CD8-positive, alpha-beta memory T cell (primary cell): Measurements from ENCODE around the gene CCDC7. TPM values are rescaled to one million over a fixed set of nuclear protein-coding genes. Genes with fewer than 3 reads are reported as not detected.
A peak's percentile ranks its signal among the peaks of the same experiment; 100 is the strongest.
"Not testable (repeated sequence)": the region's sequence is repeated elsewhere in the genome, so short reads cannot be mapped to it uniquely, and the experiment has no call there.

Source experiments
- CTCF ChIA-PET: fragments of 350-600 bp; sonication (Branson Sonifier 250); formaldehyde crosslinking; loops from one replicate; lab custom pipeline; 2021; ENCODE audit warnings: antibody characterized with exemption; lab: Charles Lee
- POLR2A ChIA-PET: fragments of 350-600 bp; sonication (Branson Sonifier 250); formaldehyde crosslinking; loops from one replicate; lab custom pipeline; 2021; ENCODE audit warnings: antibody characterized with exemption; lab: Charles Lee
- DNase-seq, 5 donors: peaks; one replicate each; pipeline versions ENCODE4 v3.0.0 to v3.0.0-alpha.2; 2020 to 2022; ENCODE audit warnings: mixed read lengths in 1 of 5
- H3K27ac ChIP-seq: one replicate; pipeline ENCODE4 v1.7.0; 2013; ENCODE audit warnings: low read depth, mild to moderate bottlenecking, low read length, moderate library complexity
- H3K27me3 ChIP-seq: 2 replicates; pipeline ENCODE4 v1.7.0; 2013; ENCODE audit warnings: low read length, mild to moderate bottlenecking; ENCODE audit not compliant: insufficient read depth, poor library complexity, severe bottlenecking
- H3K36me3 ChIP-seq: 2 replicates; pipeline ENCODE4 v1.7.0; 2013; ENCODE audit warnings: mild to moderate bottlenecking, low read length, moderate library complexity; ENCODE audit not compliant: insufficient read depth
- H3K4me1 ChIP-seq: 2 replicates; pipeline ENCODE4 v1.7.0; 2013; ENCODE audit warnings: mild to moderate bottlenecking, low read length, moderate library complexity; ENCODE audit not compliant: insufficient read depth
- H3K4me3 ChIP-seq: 2 replicates; pipeline ENCODE4 v1.7.0; 2013; ENCODE audit warnings: mild to moderate bottlenecking, low read length
- H3K9me3 ChIP-seq: 2 replicates; pipeline ENCODE4 v1.7.0; 2013; ENCODE audit warnings: mild to moderate bottlenecking, low read length
- H3K27ac Mint-ChIP-seq, 8 donors: one replicate each; pipeline ENCODE4 v1.8.0; 2020 to 2021; ENCODE audit warnings: mixed read lengths in 8 of 8, mild to moderate bottlenecking in 6 of 8, inconsistent platforms in 3 of 8, moderate library complexity in 3 of 8
- H3K27me3 Mint-ChIP-seq, 2 donors: one replicate each; pipeline ENCODE4 v1.8.0; 2020 to 2021; ENCODE audit warnings: mixed read lengths in 2 of 2, mild to moderate bottlenecking in 1 of 2, moderate library complexity in 1 of 2
- H3K36me3 Mint-ChIP-seq, 3 donors: one replicate each; pipeline ENCODE4 v1.8.0; 2020 to 2021; ENCODE audit warnings: mixed read lengths in 3 of 3, inconsistent platforms in 1 of 3, mild to moderate bottlenecking in 1 of 3
- H3K4me1 Mint-ChIP-seq, 3 donors: one replicate each; pipeline ENCODE4 v1.8.0; 2020 to 2021; ENCODE audit warnings: mixed read lengths in 3 of 3, inconsistent platforms in 1 of 3, mild to moderate bottlenecking in 1 of 3
- H3K4me3 Mint-ChIP-seq, 7 donors: one replicate each; pipeline ENCODE4 v1.8.0; 2020 to 2021; ENCODE audit warnings: mixed read lengths in 7 of 7, mild to moderate bottlenecking in 6 of 7, moderate library complexity in 4 of 7, inconsistent platforms in 2 of 7
- H3K9me3 Mint-ChIP-seq, 5 donors: one replicate each; pipeline ENCODE4 v1.8.0; 2020 to 2022; ENCODE audit warnings: mixed read lengths in 5 of 5, mild to moderate bottlenecking in 3 of 5, moderate library complexity in 2 of 5, inconsistent platforms in 1 of 5
- polyA plus RNA-seq: library from polyadenylated mRNA; unstranded; fragments of 300-500 nt; fragmentation: Illumina TruSeq; gene quantifications from one replicate; pipeline ENCODE4 v1.2.3, GENCODE V29; 2021
- total RNA-seq, 2 experiments: library from RNA; stranded (reverse); gene quantifications; one replicate each; pipeline ENCODE4 v1.2.3, GENCODE V29; 2021

The CCDC7 gene
- total and polyA plus RNA-seq, 3 experiments from 2014 or later = 11.6 to 12.2 (median 12.1) TPM

DNA sequence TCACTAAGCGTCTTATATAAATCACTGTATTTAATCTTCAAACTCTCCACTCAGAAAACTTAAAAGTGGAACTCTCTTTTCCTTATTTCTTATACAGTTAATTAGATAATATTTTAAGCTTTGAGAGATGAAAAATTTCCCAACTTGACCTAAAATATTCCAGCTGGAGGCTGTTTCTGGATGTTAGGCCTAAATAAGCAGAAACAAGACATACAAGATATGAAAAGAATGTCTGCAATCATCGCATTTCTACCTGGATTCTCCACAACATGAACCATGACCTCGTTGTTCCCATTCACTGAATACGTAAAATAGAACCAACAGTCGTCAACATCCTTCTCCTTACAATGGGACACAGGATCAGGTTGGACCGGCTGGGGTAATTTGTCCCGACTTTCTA, 464.0 kb downstream of the CCDC7 start:
- DNase-seq, H3K4me3 ChIP-seq, H3K4me1 ChIP-seq, H3K4me3 Mint-ChIP-seq, H3K9me3 ChIP-seq, POLR2A ChIA-PET, H3K27me3 Mint-ChIP-seq, H3K27ac ChIP-seq, H3K27ac Mint-ChIP-seq, CTCF ChIA-PET, H3K9me3 Mint-ChIP-seq, H3K27me3 ChIP-seq: not testable (repeated sequence)
- peaks cover 32 to 81% (median 49%) of the 10 kb centered on the region in 3 donors for H3K36me3 Mint-ChIP-seq
- peaks cover 11% of the 10 kb centered on the region for H3K36me3 ChIP-seq
- H3K4me1 Mint-ChIP-seq = peaks cover 25 to 26% (median 26%) of the 10 kb centered on the region in 3 donors

DNA sequence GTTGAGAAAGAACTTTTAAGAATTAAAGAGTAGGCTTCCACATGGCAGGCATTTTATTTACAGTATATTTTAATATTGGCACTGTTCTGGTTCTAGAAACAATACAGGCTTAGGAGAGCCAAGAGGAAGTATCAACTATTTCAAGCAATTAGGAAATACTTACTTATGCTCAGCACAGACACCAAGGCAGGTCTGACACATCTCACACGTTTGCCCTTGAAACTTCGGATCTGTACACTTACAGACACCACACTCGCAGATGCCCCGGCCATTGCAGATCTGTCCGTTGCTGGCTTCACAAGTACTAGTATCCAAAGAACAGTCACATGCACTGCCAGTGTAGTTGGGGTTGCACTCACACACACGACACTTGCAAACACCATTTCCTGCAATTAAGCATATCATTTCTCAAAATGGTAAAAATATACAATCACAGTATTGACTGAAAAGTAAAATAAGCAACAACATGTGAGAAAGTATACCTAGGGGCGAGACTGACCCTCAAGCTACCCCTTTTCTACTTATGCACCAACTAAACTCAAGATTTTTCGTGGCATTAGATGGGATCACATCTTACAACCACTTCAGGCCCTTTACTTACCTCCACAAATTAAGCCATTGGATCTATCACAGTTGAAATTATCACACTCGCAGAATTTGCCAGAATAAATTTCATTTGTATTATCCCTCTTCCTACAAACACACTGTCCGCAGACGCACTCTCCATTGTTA, 465.5 kb downstream of the CCDC7 start:
- no peaks in the 10 kb centered on the region for H3K27me3 ChIP-seq
- H3K4me1 ChIP-seq = no peaks in the 10 kb centered on the region
- no peak overlapping the region for H3K27ac ChIP-seq
- POLR2A ChIA-PET = no interaction called here
- Mint-ChIP-seq H3K36me3 (peaks cover 44 to 82% (median 53%) of the 10 kb centered on the region in 3 donors), H3K27me3 (peaks cover 0 to 2% of the 10 kb centered on the region in 2 donors), H3K27ac (peak overlapping the region in 1 of 8 donors; percentile 14), H3K4me3 (no peak overlapping the region), H3K4me1 (peaks cover 29 to 34% (median 31%) of the 10 kb centered on the region in 3 donors), H3K9me3 (no peaks in the 10 kb centered on the region)
- peaks cover 11% of the 10 kb centered on the region for H3K36me3 ChIP-seq
- CTCF ChIA-PET = no interaction called here
- no peak overlapping the region for H3K4me3 ChIP-seq
- no peaks in the 10 kb centered on the region for H3K9me3 ChIP-seq
- no peak for DNase-seq

DNA sequence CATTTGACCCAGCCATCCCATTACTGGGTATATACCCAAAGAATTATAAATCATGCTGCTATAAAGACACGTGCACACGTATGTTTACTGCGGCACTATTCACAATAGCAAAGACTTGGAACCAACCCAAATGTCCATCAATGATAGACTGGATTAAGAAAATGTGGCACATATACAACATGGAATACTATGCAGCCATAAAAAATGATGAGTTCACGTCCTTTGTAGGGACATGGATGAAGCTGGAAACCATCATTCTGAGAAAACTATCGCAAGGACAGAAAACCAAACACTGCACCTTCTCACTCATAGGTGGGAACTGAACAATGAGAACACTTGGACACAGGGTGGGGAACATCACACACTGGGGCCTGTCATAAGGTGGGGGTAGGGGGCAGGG, 471.9 kb downstream of the CCDC7 start:
- POLR2A ChIA-PET = not testable (repeated sequence)
- H3K36me3 Mint-ChIP-seq = peaks cover 45 to 83% (median 55%) of the 10 kb centered on the region in 3 donors

DNA sequence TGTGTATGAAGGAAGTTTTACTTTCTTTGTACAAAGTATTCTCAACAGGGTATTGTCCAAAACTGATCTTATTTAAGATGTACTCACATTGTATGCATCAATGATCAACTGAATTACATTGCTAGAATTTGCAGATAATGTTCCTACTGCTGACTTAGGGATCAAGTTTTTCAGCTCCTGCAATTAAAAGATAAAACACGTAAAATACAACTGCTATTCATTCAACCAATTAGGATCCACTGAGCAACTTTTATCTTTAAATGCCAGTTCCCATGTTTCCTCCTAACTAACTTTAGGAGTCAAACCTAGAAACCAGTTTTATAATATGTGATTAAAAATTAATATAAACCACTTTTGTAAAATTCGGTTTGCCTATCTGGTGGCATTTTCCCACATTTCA, 476.2 kb downstream of the CCDC7 start:
- Mint-ChIP-seq H3K4me3 (no peak overlapping the region), H3K9me3 (peaks cover 0 to 2% (median 0%) of the 10 kb centered on the region in 5 donors), H3K36me3 (peaks cover 37 to 84% (median 50%) of the 10 kb centered on the region in 3 donors), H3K27me3 (no peaks in the 10 kb centered on the region), H3K27ac (peak overlapping the region in 1 of 8 donors; percentile 4), H3K4me1 (peaks cover 24 to 56% (median 41%) of the 10 kb centered on the region in 3 donors)
- Histone ChIP-seq H3K4me3 (no peak overlapping the region), H3K36me3 (peaks cover 20% of the 10 kb centered on the region), H3K9me3 (no peaks in the 10 kb centered on the region), H3K27ac (no peak overlapping the region), H3K27me3 (no peaks in the 10 kb centered on the region), H3K4me1 (no peaks in the 10 kb centered on the region)
- POLR2A ChIA-PET = no interaction called here
- CTCF ChIA-PET = no interaction called here
- no peak for DNase-seq

More for the DNA sequence above, 471.9 kb downstream of the CCDC7 start:
- peaks cover 26 to 48% (median 31%) of the 10 kb centered on the region in 3 donors for H3K4me1 Mint-ChIP-seq
- H3K27ac ChIP-seq, H3K9me3 Mint-ChIP-seq, H3K27me3 Mint-ChIP-seq, H3K4me3 ChIP-seq, H3K36me3 ChIP-seq, H3K4me3 Mint-ChIP-seq, H3K4me1 ChIP-seq, H3K27ac Mint-ChIP-seq, H3K27me3 ChIP-seq, CTCF ChIA-PET, H3K9me3 ChIP-seq, DNase-seq: not testable (repeated sequence)

DNA sequence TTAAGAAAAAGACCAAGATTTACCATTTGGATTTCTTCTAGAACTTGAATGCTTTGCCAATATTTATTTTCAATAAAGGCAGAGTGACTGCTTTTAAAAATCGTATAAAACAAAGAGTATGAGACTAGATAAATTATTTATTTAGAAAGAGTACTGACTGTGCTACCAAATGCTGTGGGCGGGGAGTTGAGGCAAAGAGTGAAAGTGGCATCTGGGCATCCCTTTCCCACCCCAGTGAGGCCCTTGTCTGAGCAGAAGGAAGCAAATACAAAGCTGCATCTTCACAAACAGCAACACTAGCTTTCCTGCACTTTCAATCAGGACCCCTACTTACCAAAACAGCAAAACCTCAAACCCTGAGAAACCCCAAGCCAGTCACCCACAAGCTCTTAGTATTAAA, 477.2 kb downstream of the CCDC7 start:
- H3K9me3 ChIP-seq = no peaks in the 10 kb centered on the region
- no peaks in the 10 kb centered on the region for H3K27me3 ChIP-seq
- H3K4me3 Mint-ChIP-seq = peak overlapping the region in 1 of 7 donors; percentile 9
- no peak for DNase-seq
- H3K27ac ChIP-seq = no peak overlapping the region
- H3K36me3 Mint-ChIP-seq = peaks cover 41 to 83% (median 48%) of the 10 kb centered on the region in 3 donors
- CTCF ChIA-PET = no interaction called here
- no peak overlapping the region for H3K4me3 ChIP-seq
- peaks cover 29% of the 10 kb centered on the region for H3K36me3 ChIP-seq
- peaks cover 0 to 2% (median 0%) of the 10 kb centered on the region in 5 donors for H3K9me3 Mint-ChIP-seq
- no peaks in the 10 kb centered on the region for H3K4me1 ChIP-seq
- POLR2A ChIA-PET = no interaction called here
- peak overlapping the region in 2 of 8 donors; percentile 56 to 90 for H3K27ac Mint-ChIP-seq
- H3K4me1 Mint-ChIP-seq = peaks cover 26 to 61% (median 46%) of the 10 kb centered on the region in 3 donors
- no peaks in the 10 kb centered on the region for H3K27me3 Mint-ChIP-seq

DNA sequence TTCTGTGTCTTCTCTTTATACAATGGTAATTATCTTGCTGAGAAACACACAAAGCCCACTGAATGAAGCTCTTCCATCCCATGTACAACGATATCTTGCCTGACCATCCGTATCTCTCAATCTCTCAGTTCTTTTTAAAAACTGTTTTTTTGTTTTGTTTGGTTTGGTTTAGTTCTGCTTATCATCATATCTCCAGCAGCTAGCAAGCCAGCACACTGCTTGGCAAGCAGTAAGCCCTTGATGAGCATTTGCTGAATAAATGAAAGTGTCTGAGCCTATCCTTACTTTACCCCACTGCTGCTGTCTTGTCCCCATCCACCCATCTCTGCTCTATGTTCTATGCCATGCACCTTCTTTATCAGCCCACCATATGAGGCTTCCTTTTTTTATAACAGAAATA, 477.9 kb downstream of the CCDC7 start:
- H3K27ac Mint-ChIP-seq = peak overlapping the region in 7 of 8 donors; percentile 7 to 93 (median 24)
- Histone ChIP-seq H3K36me3 (peaks cover 32% of the 10 kb centered on the region), H3K4me1 (no peaks in the 10 kb centered on the region), H3K9me3 (no peaks in the 10 kb centered on the region), H3K27me3 (no peaks in the 10 kb centered on the region), H3K4me3 (no peak overlapping the region), H3K27ac (no peak overlapping the region)
- POLR2A ChIA-PET = no interaction called here
- H3K9me3 Mint-ChIP-seq = no peaks in the 10 kb centered on the region
- peaks cover 42 to 85% (median 50%) of the 10 kb centered on the region in 3 donors for H3K36me3 Mint-ChIP-seq
- H3K27me3 Mint-ChIP-seq = no peaks in the 10 kb centered on the region
- H3K4me3 Mint-ChIP-seq = peak overlapping the region in 2 of 7 donors; percentile 5 to 64
- H3K4me1 Mint-ChIP-seq = peaks cover 31 to 68% (median 51%) of the 10 kb centered on the region in 3 donors
- DNase-seq = no peak
- CTCF ChIA-PET = no interaction called here

Other genes with a start within 250 kb of the CCDC7 start
- gene EPC1, start 99.0 kb upstream of the CCDC7 start, total RNA-seq = 10 to 100 TPM; 40.9 to 41.3 TPM
- gene EPC1, start 99.0 kb upstream of the CCDC7 start, polyA plus RNA-seq = 45.3 TPM